SK-N-SH (cell line): ENCODE results near the gene STT3B. TPM values are rescaled to one million over a fixed set of nuclear protein-coding genes. Genes with fewer than 3 reads are reported as not detected.

Experiments used
- CTCF ChIA-PET: fragments of 300-600, 350-600 bp; formaldehyde crosslinking; extraction: SDS; loops from one replicate; lab custom pipeline; 2021; lab: Yijun Ruan, JAX
- POLR2A ChIA-PET: fragments of 350-600 bp; sonication (Branson Sonifier 250); formaldehyde crosslinking; extraction: SDS; loops from one replicate; lab custom pipeline; 2020; ENCODE audit warnings: antibody characterized with exemption, inconsistent platforms; lab: Yijun Ruan, JAX
- DNase-seq: peaks from one replicate; pipeline ENCODE4 v3.0.0; 2012
- H2AFZ ChIP-seq: fragments of 200-600 bp; sonication (generic); 2 replicates; pipeline ENCODE4 v1.8.1; 2016; ENCODE audit warnings: antibody characterized with exemption, mild to moderate bottlenecking, low read depth
- H3F3A ChIP-seq: fragments of 200-600 bp; sonication (generic); replicated peaks from 2 replicates; pipeline ENCODE3; 2016; ENCODE audit warnings: antibody characterized with exemption, mild to moderate bottlenecking; ENCODE audit not compliant: insufficient read depth
- H3K27ac ChIP-seq, 2 experiments: fragments of 200-500 bp in 1 of 2; fragments of 200-600 bp in 1 of 2; sonication (Bioruptor generic) in 1 of 2; sonication (generic), shearing (Covaris generic) in 1 of 2; 2 replicates each; pipeline versions ENCODE4 v1.5.1 to v1.6.1; 2014 to 2016; ENCODE audit warnings: low read depth in 2 of 2, inconsistent platforms in 1 of 2, low read length in 1 of 2, mild to moderate bottlenecking in 1 of 2, mixed read lengths in 1 of 2
- H3K27me3 ChIP-seq: fragments of 200-600 bp; sonication (generic), shearing (Covaris generic); 2 replicates; pipeline ENCODE4 v1.6.1; 2016; ENCODE audit warnings: mixed run types; ENCODE audit not compliant: insufficient read depth
- H3K36me3 ChIP-seq, 2 experiments: fragments of 200-500 bp in 1 of 2; fragments of 200-600 bp in 1 of 2; sonication (Bioruptor generic) in 1 of 2; sonication (generic) in 1 of 2; replicated peaks in 1 of 2; 2 replicates each; pipeline versions ENCODE3 to v1.5.1; 2014 to 2016; ENCODE audit warnings: low read length in 1 of 2, mild to moderate bottlenecking in 1 of 2; ENCODE audit not compliant: insufficient read depth in 2 of 2, control insufficient read depth in 1 of 2
- H3K4me1 ChIP-seq, 2 experiments: fragments of 200-500 bp in 1 of 2; fragments of 200-600 bp in 1 of 2; sonication (Bioruptor generic) in 1 of 2; sonication (generic), shearing (Covaris generic) in 1 of 2; 2 replicates each; pipeline versions ENCODE4 v1.5.1 to v1.6.1; 2014 to 2016; ENCODE audit warnings: low read depth in 1 of 2, low read length in 1 of 2, mixed run types in 1 of 2; ENCODE audit not compliant: insufficient read depth in 2 of 2, control insufficient read depth in 1 of 2
- H3K4me2 ChIP-seq: fragments of 200-600 bp; sonication (generic), shearing (Covaris generic); 2 replicates; pipeline ENCODE4 v1.6.1; 2017; ENCODE audit warnings: mixed run types
- H3K4me3 ChIP-seq, 2 experiments: fragments of 200-500 bp in 1 of 2; fragments of 200-600 bp in 1 of 2; sonication (Bioruptor generic) in 1 of 2; sonication (generic), shearing (Covaris generic) in 1 of 2; 2 replicates each; pipeline versions ENCODE4 v1.5.1 to v1.8.1; 2014 to 2016; ENCODE audit warnings: low read depth in 2 of 2, inconsistent platforms in 1 of 2, low read length in 1 of 2, mild to moderate bottlenecking in 1 of 2, mixed read lengths in 1 of 2, moderate library complexity in 1 of 2
- H3K79me2 ChIP-seq: fragments of 200-600 bp; sonication (generic); 2 replicates; pipeline ENCODE4 v1.8.1; 2017; ENCODE audit warnings: mild to moderate bottlenecking; ENCODE audit not compliant: insufficient read depth
- H3K9ac ChIP-seq: fragments of 200-600 bp; sonication (generic); 2 replicates; pipeline ENCODE4 v1.6.1; 2017; ENCODE audit warnings: mixed run types
- H3K9me2 ChIP-seq: fragments of 200-600 bp; sonication (generic); 2 replicates; pipeline ENCODE4 v1.6.1; 2017; ENCODE audit warnings: mixed run types
- H3K9me3 ChIP-seq: fragments of 200-600 bp; sonication (generic); 2 replicates; pipeline ENCODE4 v1.6.1; 2017; ENCODE audit warnings: mixed run types, mild to moderate bottlenecking, moderate library complexity
- H4K20me1 ChIP-seq: fragments of 200-600 bp; sonication (generic); 2 replicates; pipeline ENCODE4 v1.6.1; 2017; ENCODE audit warnings: mild to moderate bottlenecking, mixed run types; ENCODE audit not compliant: insufficient read depth
- CHD2 ChIP-seq: fragments of 150-350 bp; IDR thresholded peaks from 2 replicates; pipeline ENCODE4 v1.6.1; 2018; ENCODE audit warnings: low read length; ENCODE audit not compliant: partially characterized antibody
- CTCF ChIP-seq: fragments of 200-600 bp; sonication (generic); IDR thresholded peaks from 2 replicates; pipeline ENCODE4 v1.6.1; 2017; ENCODE audit warnings: antibody characterized with exemption, mild to moderate bottlenecking, moderate library complexity
- ELF1 ChIP-seq: IDR thresholded peaks from 2 replicates; pipeline ENCODE4 v1.4.0; 2012
- EP300 ChIP-seq, 2 experiments: IDR thresholded peaks; 2 replicates each; pipeline versions ENCODE4 v1.4.0 to v1.6.1; 2012; ENCODE audit warnings: borderline replicate concordance in 1 of 2, low read depth in 1 of 2, low read length in 1 of 2
- FOSL2 ChIP-seq: IDR thresholded peaks from 2 replicates; pipeline ENCODE4 v1.4.0; 2012; ENCODE audit warnings: low read depth, mild to moderate bottlenecking, moderate library complexity, borderline replicate concordance
- FOXJ3 ChIP-seq: sonication (generic); formaldehyde crosslinking; IDR thresholded peaks from 2 replicates; pipeline ENCODE4 v1.5.1; 2020; ENCODE audit warnings: mild to moderate bottlenecking, missing genetic modification reagents
- FOXM1 ChIP-seq: IDR thresholded peaks from 2 replicates; pipeline ENCODE4 v1.4.0; 2012; ENCODE audit warnings: low read depth, mild to moderate bottlenecking
- GATA2 ChIP-seq: sonication (generic); formaldehyde crosslinking; IDR thresholded peaks from 2 replicates; pipeline ENCODE4 v1.5.0; 2020; ENCODE audit warnings: mild to moderate bottlenecking, missing genetic modification reagents
- IRF3 ChIP-seq: fragments of 150-350 bp; IDR thresholded peaks from 2 replicates; pipeline ENCODE4 v1.6.1; 2016; ENCODE audit warnings: mild to moderate bottlenecking, low read depth, low read length
- MEF2A ChIP-seq: IDR thresholded peaks from 2 replicates; pipeline ENCODE4 v1.4.0; 2012; ENCODE audit warnings: low read depth, borderline replicate concordance
- MXI1 ChIP-seq: IDR thresholded peaks from 2 replicates; pipeline ENCODE4 v1.6.1; 2012; ENCODE audit warnings: mild to moderate bottlenecking, low read depth, low read length, improper control_type of control experiment
- NFIC ChIP-seq: IDR thresholded peaks from 2 replicates; pipeline ENCODE4 v1.4.0; 2012; ENCODE audit warnings: borderline replicate concordance
- POLR2AphosphoS5 ChIP-seq: IDR thresholded peaks from 2 replicates; pipeline ENCODE4 v1.6.1; 2012; ENCODE audit warnings: low read depth, low read length
- RFX5 ChIP-seq: IDR thresholded peaks from 2 replicates; pipeline ENCODE4 v1.6.1; 2012; ENCODE audit warnings: mild to moderate bottlenecking, improper control_type of control experiment, low read length
- SIN3A ChIP-seq: IDR thresholded peaks from 2 replicates; pipeline ENCODE4 v1.6.1; 2012; ENCODE audit warnings: low read depth, mild to moderate bottlenecking, low read length, moderate library complexity, borderline replicate concordance
- SMC3 ChIP-seq: IDR thresholded peaks from 2 replicates; pipeline ENCODE4 v1.6.1; 2012; ENCODE audit warnings: low read depth, low read length, improper control_type of control experiment
- TEAD4 ChIP-seq: IDR thresholded peaks from 2 replicates; pipeline ENCODE4 v1.4.0; 2012; ENCODE audit warnings: mild to moderate bottlenecking, borderline replicate concordance; ENCODE audit not compliant: insufficient read depth
- USF1 ChIP-seq: IDR thresholded peaks from 2 replicates; pipeline ENCODE4 v1.4.0; 2012; ENCODE audit warnings: low read depth, borderline replicate concordance
- USF2 ChIP-seq: fragments of 150-350 bp; IDR thresholded peaks from 2 replicates; pipeline ENCODE4 v1.6.1; 2017; ENCODE audit warnings: antibody characterized with exemption, low read length, low read depth, borderline replicate concordance
- WGBS: methylation state at CpG from one replicate; pipeline ENCODE4 v1.1.6; 2017; ENCODE audit warnings: low lambda C conversion rate; 5-methylcytosine and 5-hydroxymethylcytosine counted together
- polyA plus RNA-seq, 3 experiments: library from polyadenylated mRNA; depleted of rRNA; stranded (reverse); fragments of >200 nt; gene quantifications; 2 replicates each; pipeline ENCODE4 v1.2.3, GENCODE V29; 2012

The STT3B gene
- polyA plus RNA-seq, 1 of the 3 experiments (the other 2 are of a cell fraction), result 27.9 TPM

- POLR2A ChIA-PET, result no interaction called here
- Histone ChIP-seq H3K4me1 (no peaks in the 10 kb centered on the region), H3K79me2 (no peaks in the 10 kb centered on the region), H3F3A (no peaks in the 10 kb centered on the region), H3K27me3 (no peaks in the 10 kb centered on the region), H3K9me3 (no peaks in the 10 kb centered on the region), H3K9me2 (no peaks in the 10 kb centered on the region), H3K4me3 (no peak overlapping the region), H3K36me3 (no peaks in the 10 kb centered on the region), H3K9ac (no peak overlapping the region), H3K27ac (no peak overlapping the region), H3K4me2 (no peak overlapping the region), H4K20me1 (no peaks in the 10 kb centered on the region), H2AFZ (no peak overlapping the region)
- no peak for DNase-seq
- CTCF ChIA-PET, result no interaction called here
- 70% methylated on average over 5 of the region's 5 CpGs for WGBS
- no peak for TF ChIP-seq SMC3
- no peak for TF ChIP-seq NFIC
- TF ChIP-seq RFX5, result no peak
- TF ChIP-seq TEAD4, result no peak
- no peak for TF ChIP-seq FOXJ3
- no peak for TF ChIP-seq USF1
- TF ChIP-seq FOXM1, result no peak
- no peak for TF ChIP-seq CHD2
- no peak for TF ChIP-seq MEF2A
- no peak for TF ChIP-seq IRF3
- TF ChIP-seq EP300 (IDR thresholded peaks at IDR 0.05; ENCODE audit: borderline replicate concordance in 1 of 2, low read depth in 1 of 2, low read length in 1 of 2), result no peak
- no peak for TF ChIP-seq CTCF
- TF ChIP-seq GATA2, result no peak
- no peak for TF ChIP-seq POLR2AphosphoS5
These were observed 129.4 kb downstream of the STT3B start for GRCh38 chr3:31661993-31662670.

GRCh38 chr3:31664031-31664430, 131.3 kb downstream of the STT3B start:
- H3K9me2 ChIP-seq, result no peaks in the 10 kb centered on the region
- no peak overlapping the region for H3K4me2 ChIP-seq
- ChIA-PET CTCF (no interaction called here), POLR2A (no interaction called here)
- H3K79me2 ChIP-seq, result no peaks in the 10 kb centered on the region
- H3K9me3 ChIP-seq, result no peaks in the 10 kb centered on the region
- 84% methylated on average over 15 of the region's 17 CpGs for WGBS
- H3K27ac ChIP-seq, result no peak overlapping the region
- no peaks in the 10 kb centered on the region for H3K36me3 ChIP-seq
- H3K4me1 ChIP-seq, result no peaks in the 10 kb centered on the region
- H4K20me1 ChIP-seq, result no peaks in the 10 kb centered on the region
- H3K4me3 ChIP-seq, result no peak overlapping the region
- H2AFZ ChIP-seq, result no peak overlapping the region
- H3K9ac ChIP-seq, result no peak overlapping the region
- DNase-seq, result no peak
- H3F3A ChIP-seq, result no peaks in the 10 kb centered on the region
- no peaks in the 10 kb centered on the region for H3K27me3 ChIP-seq
- TF ChIP-seq FOSL2 (no peak), MEF2A (no peak), CTCF (no peak), SMC3 (no peak), RFX5 (no peak), NFIC (no peak), SIN3A (no peak), POLR2AphosphoS5 (no peak), ELF1 (no peak), MXI1 (no peak), USF1 (no peak), USF2 (no peak)
